Esophagus squamous epithelium (tissue), 4 donors: ENCODE results near the gene FOXA3.

Source experiments
- CTCF ChIP-seq, 6 experiments: fragments of 450-650 bp in 4 of 6; fragments of 200-600 bp in 2 of 6; sonication (generic) in 2 of 6; IDR thresholded peaks; one replicate each; pipeline ENCODE4 v1.5.1; 2016 to 2019; ENCODE audit warnings: antibody characterized with exemption in 6 of 6, mild to moderate bottlenecking in 4 of 6, moderate library complexity in 4 of 6
- POLR2A ChIP-seq, 4 donors: fragments of 450-650 bp; IDR thresholded peaks; one replicate each; pipeline ENCODE4 v1.6.1; 2017; ENCODE audit warnings: antibody characterized with exemption in 4 of 4, mild to moderate bottlenecking in 4 of 4, moderate library complexity in 3 of 4

- no peak for TF ChIP-seq POLR2A (IDR thresholded peaks at IDR 0.05)
- no peak for TF ChIP-seq CTCF (IDR thresholded peaks at IDR 0.05)
These were observed 37.2 kb upstream of the FOXA3 start for GRCh38 chr19:45826934-45827333.
